ENCODE data around the gene PSMG3.
A peak's percentile ranks its signal among the peaks of the same experiment; 100 is the strongest.

PSMG3 gene

GRCh38 chr7:1579481-1580421, 9.9 kb upstream of the PSMG3 start:
- DNase-seq (ENCODE audit: low read depth), result peak; percentile 40

GRCh38 chr7:1578513-1578912, 8.7 kb upstream of the PSMG3 start:
- no peak for DNase-seq (ENCODE audit: low read depth)

GRCh38 chr7:1576521-1577253, 6.9 kb upstream of the PSMG3 start:
- DNase-seq (ENCODE audit: low read depth), result no peak

- no peak for DNase-seq (ENCODE audit: low read depth)
Measured at GRCh38 chr7:1575809-1576208, 6.0 kb upstream of the PSMG3 start.

- DNase-seq (ENCODE audit: low read depth), result no peak
Measured at GRCh38 chr7:1572111-1572822, 2.4 kb upstream of the PSMG3 start.

GRCh38 chr7:1569440-1569832, 396 bp downstream of the PSMG3 start:
- no peak for DNase-seq (ENCODE audit: low read depth)

GRCh38 chr7:1569016-1569415, 816 bp downstream of the PSMG3 start:
- DNase-seq (ENCODE audit: low read depth), result no peak

- no peak for DNase-seq (ENCODE audit: low read depth)
Measured at GRCh38 chr7:1567896-1568510, 1.8 kb downstream of the PSMG3 start.

- no peak for DNase-seq (ENCODE audit: low read depth)
Measured at GRCh38 chr7:1567049-1567771, 2.6 kb downstream of the PSMG3 start.

- DNase-seq (ENCODE audit: low read depth), result no peak
Measured at GRCh38 chr7:1566687-1567048, 3.2 kb downstream of the PSMG3 start.

- DNase-seq (ENCODE audit: low read depth), result no peak
Measured at GRCh38 chr7:1564603-1565022, 5.2 kb downstream of the PSMG3 start.

- no peak for DNase-seq (ENCODE audit: low read depth)
Measured at GRCh38 chr7:1563981-1564602, 5.7 kb downstream of the PSMG3 start.

GRCh38 chr7:1562597-1563051, 7.2 kb downstream of the PSMG3 start:
- DNase-seq (ENCODE audit: low read depth), result no peak

GRCh38 chr7:1562116-1562515, 7.7 kb downstream of the PSMG3 start:
- no peak for DNase-seq (ENCODE audit: low read depth)

- DNase-seq (ENCODE audit: low read depth), result no peak
Measured at GRCh38 chr7:1561036-1561940, 8.5 kb downstream of the PSMG3 start.

- DNase-seq (ENCODE audit: low read depth), result no peak
Measured at GRCh38 chr7:1560620-1561031, 9.2 kb downstream of the PSMG3 start.

GRCh38 chr7:1559626-1560590, 9.9 kb downstream of the PSMG3 start:
- DNase-seq (ENCODE audit: low read depth), result no peak

GRCh38 chr7:1558841-1559625, 10.8 kb downstream of the PSMG3 start:
- DNase-seq (ENCODE audit: low read depth), result no peak
